GM12878 (cell line): ENCODE results near the gene NUDCD3. TPM values are rescaled to one million over a fixed set of nuclear protein-coding genes. Genes with fewer than 3 reads are reported as not detected.

Source experiments
- ATF2 ChIP-seq: IDR thresholded peaks from 2 replicates; pipeline ENCODE4 v1.6.1; 2012; ENCODE audit warnings: low read length, inconsistent platforms
- BCLAF1 ChIP-seq: fragments of 450-650 bp; IDR thresholded peaks from 2 replicates; pipeline ENCODE4 v1.6.1; 2017; ENCODE audit warnings: antibody characterized with exemption, mild to moderate bottlenecking, moderate library complexity
- EZH2 ChIP-seq: IDR thresholded peaks from 2 replicates; pipeline ENCODE4 v1.6.1; 2012; ENCODE audit warnings: low read depth, mild to moderate bottlenecking, control low read depth, inconsistent platforms, low read length, borderline replicate concordance; ENCODE audit not compliant: control insufficient read depth
- FOS ChIP-seq: IDR thresholded peaks from 3 replicates; pipeline ENCODE4 v1.6.1; 2011; ENCODE audit warnings: borderline replicate concordance; ENCODE audit not compliant: insufficient read length; ENCODE audit errors: extremely low read depth
- FOXK2 ChIP-seq: fragments of 450-650 bp; IDR thresholded peaks from 2 replicates; pipeline ENCODE4 v1.6.1; 2017; ENCODE audit warnings: mild to moderate bottlenecking, moderate library complexity
- MXI1 ChIP-seq: fragments of 150-350 bp; IDR thresholded peaks from 2 replicates; pipeline ENCODE4 v1.6.1; 2011; ENCODE audit warnings: low read depth, mild to moderate bottlenecking, inconsistent platforms, low read length, improper control_type of control experiment
- RAD51 ChIP-seq: fragments of 450-650 bp; IDR thresholded peaks from 2 replicates; pipeline ENCODE4 v1.6.1; 2016; ENCODE audit warnings: moderate library complexity, mild to moderate bottlenecking, inconsistent platforms
- REST ChIP-seq: IDR thresholded peaks from 2 replicates; pipeline ENCODE4 v1.6.1; 2012; ENCODE audit warnings: mild to moderate bottlenecking, low read depth, low read length
- SP1 ChIP-seq: IDR thresholded peaks from one replicate; pipeline ENCODE4 v1.6.1; 2011; ENCODE audit warnings: low read depth, low read length
- ZBTB4 ChIP-seq: fragments of 450-650 bp; formaldehyde crosslinking; IDR thresholded peaks from 2 replicates; pipeline ENCODE4 v1.4.0; 2022; ENCODE audit warnings: mild to moderate bottlenecking, moderate library complexity
- ZNF687 ChIP-seq: fragments of 450-650 bp; IDR thresholded peaks from 2 replicates; pipeline ENCODE4 v1.6.1; 2017; ENCODE audit warnings: mild to moderate bottlenecking, moderate library complexity
- polyA plus RNA-seq, 11 experiments: library from polyadenylated mRNA; depleted of rRNA in 4 of 11; unstranded in 6 of 11; stranded (reverse) in 5 of 11; fragments of >200 nt; fragmentation: Nextera tagmentation in 4 of 11; fragmentation: Illumina TruSeq in 1 of 11; extraction: Ambion mirVana in 4 of 11; extraction: Trizol in 1 of 11; gene quantifications; 1 replicate in 1 of 11; 2 replicates in 10 of 11; pipeline versions ENCODE4 v1.2.1 to v1.2.3, GENCODE V29; 2011 to 2016; ENCODE audit warnings: inconsistent platforms in 2 of 11, missing spikeins in 2 of 11, low read depth in 1 of 11
- total RNA-seq, 4 experiments: library from RNA; depleted of rRNA in 3 of 4; stranded (reverse); fragments of >200 nt in 3 of 4; fragmentation: Illumina TruSeq in 1 of 4; extraction: Trizol in 1 of 4; gene quantifications; 2 replicates each; pipeline versions ENCODE4 v1.2.1 to v1.2.3, GENCODE V29; 2013 to 2021

NUDCD3 gene
- total and polyA plus RNA-seq, 10 of the 15 experiments (the other 5 are each of a cell fraction or from before 2014, with no cell fraction given), result 25.0 to 89.8 (median 46.4) TPM

GRCh38 chr7:44346063-44346462 is 144.4 kb downstream of the NUDCD3 start (continued):
- TF ChIP-seq ZNF687 (no peak), BCLAF1 (no peak), ZBTB4 (CRISPR knock-in tag) (no peak), EZH2 (no peak), REST (no peak), MXI1 (no peak), FOXK2 (no peak), ATF2 (no peak), SP1 (no peak), RAD51 (no peak), FOS (no peak)
